AG09309 (cell line): ENCODE measurements around the gene GDI1.

Experiments
- DNase-seq: peaks from one replicate; pipeline ENCODE4 v3.0.0-alpha.2; 2010; ENCODE audit warnings: low read depth
- H3K4me3 ChIP-seq: 2 replicates; pipeline ENCODE4 v1.5.1; 2011; ENCODE audit warnings: mild to moderate bottlenecking, low read depth, low read length, moderate library complexity; ENCODE audit not compliant: control insufficient read depth
- CTCF ChIP-seq: IDR thresholded peaks from 2 replicates; pipeline ENCODE4 v1.5.1; 2011; ENCODE audit warnings: mild to moderate bottlenecking, low read depth, low read length, inconsistent platforms; ENCODE audit not compliant: insufficient read depth, control insufficient read depth; ENCODE audit errors: missing control alignments

The GDI1 gene

DNA sequence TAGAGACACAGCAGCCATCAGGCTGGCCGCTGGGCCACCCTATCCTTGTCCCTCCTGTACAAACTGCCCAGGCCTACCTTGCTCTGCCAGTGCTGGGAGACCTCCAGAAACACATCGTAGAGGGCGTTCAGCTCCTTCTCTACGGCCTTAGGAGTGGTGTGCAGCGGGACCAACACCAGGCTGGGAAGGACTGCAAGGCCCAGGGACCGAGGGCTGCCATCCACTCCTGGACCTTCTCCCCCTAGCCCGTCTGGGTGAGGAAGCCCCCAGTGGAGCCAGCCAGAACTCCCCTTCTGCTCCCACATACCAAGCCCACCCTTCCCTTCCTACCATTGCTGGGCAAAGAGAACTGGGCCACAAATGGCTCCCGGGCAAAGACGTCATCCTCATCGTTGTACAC is 33.8 kb upstream of the GDI1 start:
- no peak for DNase-seq
- H3K4me3 ChIP-seq, result no peak overlapping the region
- no peak for TF ChIP-seq CTCF

GRCh38 chrX:154403858-154404257 is 33.1 kb upstream of the GDI1 start:
- H3K4me3 ChIP-seq, result no peak overlapping the region
- TF ChIP-seq CTCF, result no peak
- no peak for DNase-seq

DNA sequence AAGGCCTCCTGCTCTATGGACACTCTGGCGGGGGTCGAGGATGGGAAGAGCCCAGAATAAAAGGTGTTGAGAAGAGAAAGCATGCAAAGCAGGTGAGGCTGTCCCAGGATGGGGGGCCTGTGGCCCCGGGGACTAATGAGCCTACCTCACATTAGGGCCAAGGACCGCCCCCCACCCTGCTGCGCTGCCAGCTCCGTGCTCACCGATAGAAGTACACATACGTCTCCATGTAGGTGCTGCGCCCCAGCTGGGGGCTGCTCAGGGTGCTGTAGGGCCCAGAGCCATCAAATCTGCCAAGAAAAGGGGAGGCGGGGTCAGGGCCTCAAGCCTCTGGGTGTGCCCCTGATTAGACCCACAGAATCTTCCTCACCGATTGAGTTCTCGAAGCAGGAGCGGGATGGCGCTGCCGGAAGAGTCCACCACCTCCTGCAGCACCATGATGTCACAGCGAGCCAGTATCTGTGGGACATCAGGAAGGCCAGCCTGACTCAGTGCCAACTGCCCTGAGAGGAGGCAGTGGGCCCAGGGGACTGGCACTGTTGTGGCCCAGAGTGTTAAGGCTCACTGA is 32.2 kb upstream of the GDI1 start:
- DNase-seq, result no peak
- H3K4me3 ChIP-seq, result no peak overlapping the region
- no peak for TF ChIP-seq CTCF

DNA sequence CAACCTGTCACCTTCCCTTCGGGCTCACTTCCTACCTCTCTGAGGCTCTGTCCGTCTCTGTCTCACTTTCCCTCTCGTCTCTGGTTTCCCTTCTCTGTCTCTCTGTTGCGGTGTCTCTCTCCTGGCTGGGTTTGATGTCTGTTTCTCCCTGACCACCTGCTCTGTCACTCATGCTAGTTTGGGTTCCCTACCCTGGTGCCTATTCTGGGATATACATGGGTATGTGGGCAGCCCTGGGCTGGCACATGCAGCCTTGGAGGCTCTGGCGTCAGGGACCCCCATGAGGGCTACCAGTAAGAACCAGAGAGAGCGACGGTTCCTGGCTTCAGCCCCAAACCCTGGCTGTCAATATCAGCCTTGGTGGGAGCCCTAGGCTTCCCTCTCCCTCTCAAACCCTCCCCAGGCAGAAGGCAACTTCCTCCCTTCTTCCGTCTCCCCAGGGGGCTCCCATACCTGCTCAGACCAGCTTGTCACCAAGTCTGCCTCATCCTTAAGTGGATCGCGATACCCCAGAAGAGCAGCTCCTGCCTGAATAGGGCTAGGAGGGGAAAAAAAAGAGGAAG is 28.2 kb upstream of the GDI1 start:
- H3K4me3 ChIP-seq, result peak overlapping the region; percentile 57
- no peak for TF ChIP-seq CTCF
- no peak for DNase-seq

- H3K4me3 ChIP-seq, result peak within 1 kb of the TSS; percentile 57
Measured at GRCh38 chrX:154409222-154409871, 27.6 kb upstream of the GDI1 start, which contains the start of gene DNASE1L1. TSS of gene DNASE1L1 (minus strand) at chrX:154409254. CDS start at chrX:154405568, 3,686 bp downstream.

GRCh38 chrX:154411981-154412340 is 25.0 kb upstream of the GDI1 start:
- H3K4me3 ChIP-seq, result peak overlapping the region; percentile 54
- no peak for DNase-seq
- no peak for TF ChIP-seq CTCF

More at GRCh38 chrX:154409222-154409871, 27.6 kb upstream of the GDI1 start, which contains the start of gene DNASE1L1:
- TF ChIP-seq CTCF, result no peak
- DNase-seq, result peak; percentile 32
